OCI-LY3 (cell line): ENCODE data around the gene LHFPL2.

Experiments used
- CTCF ChIP-seq: fragments of 200-600, 300-600 bp; sonication (generic); IDR thresholded peaks from 2 replicates; pipeline ENCODE4 v1.5.1; 2014; ENCODE audit warnings: antibody characterized with exemption, low read length, low read depth
- EZH2phosphoT487 ChIP-seq: fragments of 200-600 bp; shearing (Covaris generic); IDR thresholded peaks from 2 replicates; pipeline ENCODE4 v1.6.1; 2018; ENCODE audit warnings: antibody characterized with exemption, mixed run types, low read depth

GRCh38 chr5:78476795-78477194, 171.8 kb downstream of the LHFPL2 start:
- TF ChIP-seq CTCF = no peak
- TF ChIP-seq EZH2phosphoT487 = no peak
